ENCODE results near the gene IGFBP5.

The IGFBP5 gene

DNA sequence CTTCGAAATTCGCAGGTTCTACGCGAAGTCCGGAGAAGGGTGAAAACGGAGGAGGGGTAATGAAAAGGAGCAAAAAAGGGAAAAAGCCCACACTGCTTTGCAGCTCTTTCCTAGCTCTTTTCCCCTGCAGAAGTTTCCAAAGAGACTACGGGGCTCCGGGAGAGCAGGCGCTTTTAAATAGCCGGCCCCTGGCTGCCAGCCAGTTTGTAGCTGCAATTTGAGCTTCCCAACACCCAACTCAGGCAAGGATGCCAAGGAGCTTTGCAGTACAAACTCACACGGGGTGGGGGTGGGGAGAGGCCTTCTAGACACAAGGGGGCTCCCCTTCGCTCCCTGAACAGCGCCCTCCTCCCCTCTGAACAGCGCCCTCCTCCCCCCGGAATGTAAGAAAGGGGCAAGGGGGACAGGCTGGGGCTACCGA is at the start of gene IGFBP5:
TSS of gene IGFBP5 (minus strand) at position 149 of the 421 bp plus-strand sequence. CDS start 774 bp downstream, outside the sequence.
- no peak for DNase-seq

DNA sequence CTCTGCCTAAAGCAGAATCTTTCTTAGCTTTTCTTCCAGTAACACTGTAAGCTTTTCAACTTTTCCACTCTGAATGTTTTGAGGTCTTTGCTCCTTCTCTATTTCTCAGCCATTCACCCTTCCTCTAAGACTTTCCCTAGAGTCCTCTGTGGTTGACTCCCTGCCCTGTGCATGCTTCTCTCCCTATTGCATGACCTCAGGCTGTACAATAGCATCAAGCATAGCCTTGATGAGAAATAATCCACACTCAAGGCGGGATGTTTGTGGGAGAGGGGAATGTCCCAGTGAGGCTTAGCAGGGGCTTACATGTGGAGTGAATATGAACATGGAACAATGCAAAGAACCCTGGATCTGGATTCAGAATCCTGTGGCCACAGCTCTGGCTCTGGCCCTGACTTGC is 48.4 kb upstream of the IGFBP5 start:
- no peak for DNase-seq

- DNase-seq: no peak
These were observed 47.1 kb upstream of the IGFBP5 start for GRCh38 chr2:216742411-216742810.

- DNase-seq: no peak
These were observed 45.9 kb upstream of the IGFBP5 start for GRCh38 chr2:216741223-216741593.

DNA sequence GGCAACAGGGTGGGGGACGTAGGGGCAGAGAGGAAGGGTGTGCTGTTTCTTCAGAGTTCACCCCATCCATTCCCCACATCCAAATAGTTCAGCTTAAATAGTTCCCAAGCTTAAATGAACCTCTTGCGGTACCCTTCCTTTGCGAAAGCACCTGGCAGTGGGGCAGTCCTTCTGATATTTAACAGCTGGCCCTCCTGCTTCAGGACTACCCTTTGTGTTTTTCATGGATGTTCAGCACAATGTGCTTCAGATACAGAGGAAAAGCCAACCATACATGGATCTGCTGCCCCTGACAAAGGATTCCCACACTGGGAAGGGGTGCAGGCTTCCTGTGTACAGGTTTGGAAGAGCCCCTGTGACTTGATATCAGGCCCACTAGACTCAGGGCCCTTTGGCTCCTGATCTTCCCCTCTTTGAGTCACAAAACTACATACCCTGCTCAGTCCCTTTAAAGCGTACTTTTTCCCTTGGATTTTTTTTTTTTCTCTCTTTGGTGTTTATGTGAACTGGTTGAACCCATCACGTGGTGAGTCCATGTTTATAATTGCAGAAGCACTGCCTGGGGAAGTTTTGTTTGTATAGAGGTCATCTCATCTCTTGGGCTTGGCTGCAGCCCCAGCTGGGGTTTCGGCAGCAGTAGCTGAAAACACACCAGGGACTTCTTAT is 45.3 kb upstream of the IGFBP5 start:
- DNase-seq: no peak

DNA sequence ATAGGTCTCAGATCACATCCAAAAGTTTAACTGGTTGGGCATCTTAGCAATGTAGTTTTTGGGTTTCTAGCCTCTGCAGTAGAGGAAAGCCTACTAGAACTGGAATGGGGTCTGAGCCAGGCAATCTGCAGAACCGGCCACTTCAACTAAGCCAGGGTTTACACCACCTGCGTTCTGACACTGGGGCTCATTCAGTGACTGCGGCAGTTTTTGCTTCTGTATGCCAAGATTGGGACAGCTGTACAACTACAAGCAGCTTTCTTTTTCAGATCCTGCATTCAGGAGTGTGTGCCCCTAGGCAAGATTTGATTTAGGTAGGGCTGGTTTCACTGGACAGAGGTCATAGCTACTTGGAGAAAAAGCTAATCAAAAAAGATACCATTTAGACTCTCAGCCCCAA is 43.7 kb upstream of the IGFBP5 start:
- no peak for DNase-seq

- DNase-seq: no peak
These were observed 42.3 kb upstream of the IGFBP5 start for GRCh38 chr2:216737676-216738075.

- no peak for DNase-seq
These were observed 41.0 kb upstream of the IGFBP5 start for GRCh38 chr2:216736326-216736725.

DNA sequence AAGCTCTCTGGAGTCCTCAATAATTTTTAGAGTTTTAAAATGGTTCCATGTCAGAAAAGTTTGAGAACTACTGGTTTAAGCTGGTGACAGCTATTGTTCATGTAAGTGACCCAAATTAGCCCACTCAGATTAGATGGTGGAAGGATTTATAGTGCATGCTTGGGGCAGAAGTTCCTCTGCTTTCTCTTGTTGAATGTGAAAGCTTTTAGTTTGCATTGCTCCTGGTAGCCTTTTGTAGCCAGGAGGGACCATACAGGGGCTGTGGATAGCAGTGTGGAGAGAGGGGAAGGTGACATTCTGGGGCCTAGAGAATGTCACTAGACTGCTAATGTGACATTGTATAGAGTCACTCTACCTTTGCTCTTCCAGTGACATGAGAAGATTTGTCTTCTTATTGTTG is 40.3 kb upstream of the IGFBP5 start:
- DNase-seq: no peak

DNA sequence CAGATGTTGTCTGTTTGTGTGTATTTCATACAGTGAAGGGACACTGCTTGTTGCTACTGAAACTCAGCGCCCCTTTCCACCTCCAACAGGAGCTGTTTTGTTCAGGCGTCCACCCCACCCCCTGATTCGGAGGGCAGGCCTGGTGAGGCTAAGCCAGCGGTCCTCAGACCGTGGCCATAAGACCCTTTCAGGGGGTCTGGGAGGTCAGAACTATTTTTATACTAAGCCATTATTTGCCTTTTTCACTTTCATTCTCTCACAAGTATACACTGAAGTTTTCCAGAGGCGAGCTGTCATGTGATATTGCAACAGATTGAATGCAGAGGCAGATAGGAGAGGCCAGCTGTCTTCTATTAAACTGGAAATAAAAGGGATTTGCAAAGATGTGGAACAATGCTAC is 39.7 kb upstream of the IGFBP5 start:
- no peak for DNase-seq

DNA sequence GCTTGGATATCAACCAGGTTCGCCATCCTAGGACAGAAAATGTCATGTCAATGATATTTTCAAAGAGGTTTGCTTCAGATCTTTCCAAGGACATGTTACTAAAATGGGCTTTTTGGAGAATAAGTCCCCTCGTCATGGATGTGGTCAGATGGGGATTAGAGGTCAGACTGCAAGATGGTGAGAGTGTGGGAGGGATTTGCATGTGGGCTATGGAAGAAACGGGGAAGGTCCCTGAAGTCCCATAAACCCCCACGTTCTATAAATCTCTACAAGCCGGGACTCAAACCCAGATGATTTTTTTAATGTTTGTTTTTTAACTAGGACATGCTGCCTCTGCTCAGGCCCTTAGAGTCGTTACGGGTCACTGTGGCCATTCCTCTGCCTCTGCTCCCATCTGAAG is 37.7 kb upstream of the IGFBP5 start:
- DNase-seq: no peak

GRCh38 chr2:216732334-216732733 is 37.0 kb upstream of the IGFBP5 start:
- no peak for DNase-seq

GRCh38 chr2:216731465-216731864 is 36.1 kb upstream of the IGFBP5 start:
- DNase-seq: no peak

- DNase-seq: no peak
These were observed 35.5 kb upstream of the IGFBP5 start for GRCh38 chr2:216730871-216731270.

- no peak for DNase-seq
These were observed 32.2 kb upstream of the IGFBP5 start for GRCh38 chr2:216727346-216728122.

DNA sequence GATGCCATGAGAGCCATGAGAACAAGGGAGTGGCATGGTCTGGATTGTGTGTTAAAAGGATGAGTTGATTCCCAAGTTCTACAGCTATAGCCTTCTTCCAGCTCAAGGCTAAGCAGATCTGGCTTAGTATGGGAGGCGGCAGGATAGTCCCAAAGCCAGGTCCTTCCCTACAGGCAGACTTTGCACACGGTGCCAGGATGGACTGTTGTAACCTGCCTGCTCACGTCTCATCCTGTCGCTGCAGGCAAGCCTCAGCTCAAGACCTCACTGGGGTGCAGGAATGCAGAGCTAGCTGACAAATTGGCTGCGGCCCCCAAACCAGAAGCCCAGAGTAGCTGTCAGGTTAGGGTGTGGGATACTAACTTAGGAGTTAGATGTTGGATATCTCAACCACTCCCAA is 28.8 kb upstream of the IGFBP5 start:
- DNase-seq: no peak

GRCh38 chr2:216721141-216721540 is 25.8 kb upstream of the IGFBP5 start:
- DNase-seq: no peak

- no peak for DNase-seq
These were observed 25.4 kb upstream of the IGFBP5 start for GRCh38 chr2:216720722-216721121.

DNA sequence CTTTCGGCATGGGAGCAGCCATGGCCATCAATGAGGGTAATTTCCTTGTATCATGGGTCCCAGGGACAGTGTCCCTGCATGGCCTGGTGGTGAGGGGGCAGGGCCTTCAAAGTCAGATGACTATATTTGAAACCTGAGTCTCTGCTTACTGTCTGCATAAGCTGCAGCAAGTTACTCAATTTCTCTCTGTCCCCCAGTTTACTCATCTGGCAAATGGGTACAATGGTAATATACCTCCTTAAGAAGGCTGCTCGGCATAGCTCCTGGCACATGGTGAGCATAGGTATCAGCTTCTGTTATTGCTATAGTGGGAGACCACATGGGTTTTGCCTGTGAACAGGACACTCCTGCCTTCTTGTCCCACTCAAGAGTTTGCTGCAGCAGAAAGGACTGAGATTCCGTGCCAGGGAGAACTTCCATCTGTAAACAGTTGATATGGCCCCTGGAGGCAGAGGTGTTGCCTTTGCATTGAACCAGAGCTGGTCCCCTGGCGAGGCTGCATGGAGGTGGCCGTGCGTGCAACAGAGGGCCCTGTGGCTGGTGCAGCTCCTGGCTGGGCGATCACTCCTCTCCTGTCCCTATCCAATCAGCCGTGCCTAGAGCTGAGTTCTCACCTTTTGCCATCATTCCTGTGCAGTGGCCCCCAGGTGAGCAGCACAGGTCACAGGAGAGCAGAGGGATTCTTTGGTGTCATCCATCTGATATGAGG is 22.7 kb upstream of the IGFBP5 start:
- DNase-seq: no peak

DNA sequence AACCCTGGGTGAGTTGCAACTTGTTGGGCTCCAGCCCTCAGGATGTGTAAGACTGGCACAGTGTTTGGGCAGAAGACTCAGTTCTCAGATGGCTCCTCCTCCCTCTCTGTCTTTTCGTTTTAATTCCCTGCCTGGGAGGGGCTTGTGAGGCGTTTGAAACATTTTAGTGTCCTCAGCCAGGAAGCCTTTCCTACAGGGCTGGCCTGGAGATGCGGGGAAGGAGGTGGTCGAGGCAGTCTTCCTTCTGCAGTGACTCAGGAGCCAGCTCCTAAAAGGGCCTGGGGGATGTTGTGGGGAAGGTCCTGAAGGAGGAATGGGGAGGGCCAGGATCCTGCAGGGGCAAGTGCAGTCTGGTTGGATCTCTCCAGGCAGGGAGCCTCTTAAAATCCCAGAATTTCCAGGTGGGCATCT is 22.1 kb upstream of the IGFBP5 start:
- DNase-seq: no peak

- no peak for DNase-seq
These were observed 20.8 kb upstream of the IGFBP5 start for GRCh38 chr2:216716109-216716508.

DNA sequence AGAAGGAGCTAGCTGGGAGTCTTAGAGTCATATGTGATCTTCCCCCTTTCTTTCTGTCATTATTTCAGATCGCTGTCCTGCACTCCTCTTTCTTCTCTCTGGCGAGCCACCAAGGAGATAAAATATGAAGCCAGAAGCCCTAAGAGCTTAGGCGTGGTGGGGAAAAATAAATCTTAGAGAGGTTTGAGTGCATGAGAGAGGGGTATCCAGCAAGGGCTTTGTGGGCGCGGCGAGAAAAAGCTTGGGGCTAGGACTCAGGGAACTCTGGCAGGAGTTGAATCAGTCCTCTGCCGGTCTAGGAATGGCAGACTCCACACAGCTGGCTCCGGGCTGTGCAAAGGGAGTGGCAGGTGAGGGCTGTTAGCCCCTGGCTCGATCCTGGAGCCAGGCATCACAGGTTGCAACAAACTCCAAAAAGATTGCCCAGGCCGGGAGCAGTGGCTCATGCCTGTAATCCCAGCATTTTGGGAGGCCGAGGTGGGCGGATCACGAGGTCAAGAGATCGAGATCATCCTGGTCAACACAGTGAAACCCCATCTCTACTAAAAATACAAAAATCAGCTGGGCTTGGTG is 20.1 kb upstream of the IGFBP5 start:
- DNase-seq: no peak

- DNase-seq: no peak
These were observed 19.0 kb upstream of the IGFBP5 start for GRCh38 chr2:216714376-216714775.

Measured in activated effector memory CD4-positive, alpha-beta T cell treated with Interleukin-2 at 50 U/mL for 16 hours (primary cell).